Hepatocyte (in vitro differentiated cells): ENCODE data around the gene ALK. TPM values are rescaled to one million over a fixed set of nuclear protein-coding genes. Genes with fewer than 3 reads are reported as not detected.

ENCODE experiments used
- DNase-seq: peaks from one replicate; pipeline ENCODE4 v3.0.0-alpha.2; 2016; ENCODE audit warnings: low spot score
- H2AFZ ChIP-seq: fragments of 200-600 bp; sonication (generic); 2 replicates; pipeline ENCODE4 v1.6.0; 2016; ENCODE audit warnings: antibody characterized with exemption, mild to moderate bottlenecking
- H3K27ac ChIP-seq: fragments of 200-600 bp; sonication (generic); 2 replicates; pipeline ENCODE4 v1.5.1; 2016; ENCODE audit warnings: mild to moderate bottlenecking
- H3K27me3 ChIP-seq: fragments of 200-600 bp; sonication (generic); 2 replicates; pipeline ENCODE4 v1.6.1; 2016
- H3K36me3 ChIP-seq: fragments of 200-600 bp; sonication (generic); replicated peaks from 2 replicates; pipeline ENCODE4 v1.5.1; 2016; ENCODE audit warnings: low read depth; ENCODE audit not compliant: insufficient read depth
- H3K4me1 ChIP-seq: fragments of 200-600 bp; sonication (generic); 2 replicates; pipeline ENCODE4 v1.5.1; 2016; ENCODE audit warnings: mild to moderate bottlenecking, moderate library complexity; ENCODE audit not compliant: insufficient read depth
- H3K4me2 ChIP-seq: fragments of 200-600 bp; sonication (generic); 2 replicates; pipeline ENCODE4 v1.6.0; 2016
- H3K4me3 ChIP-seq: fragments of 200-600 bp; sonication (generic); 2 replicates; pipeline ENCODE4 v1.5.1; 2016; ENCODE audit warnings: mild to moderate bottlenecking
- H3K79me2 ChIP-seq: fragments of 200-600 bp; sonication (generic); 2 replicates; pipeline ENCODE4 v1.6.0; 2017; ENCODE audit warnings: mild to moderate bottlenecking
- H3K9me2 ChIP-seq: fragments of 200-600 bp; sonication (generic); replicated peaks from 2 replicates; pipeline ENCODE4 v1.6.0; 2017; ENCODE audit warnings: mild to moderate bottlenecking; ENCODE audit not compliant: insufficient read depth
- H3K9me3 ChIP-seq: fragments of 200-600 bp; sonication (generic); 2 replicates; pipeline ENCODE4 v1.5.1; 2016; ENCODE audit warnings: low read depth, mild to moderate bottlenecking
- H4K20me1 ChIP-seq: fragments of 200-600 bp; sonication (generic); 2 replicates; pipeline ENCODE4 v1.6.0; 2016; ENCODE audit warnings: mild to moderate bottlenecking; ENCODE audit not compliant: insufficient read depth, poor library complexity, severe bottlenecking
- EZH2 ChIP-seq: fragments of 200-600 bp; sonication (generic); IDR thresholded peaks from 2 replicates; pipeline ENCODE4 v1.6.1; 2016; ENCODE audit warnings: antibody characterized with exemption, mild to moderate bottlenecking, borderline replicate concordance
- EZH2phosphoT487 ChIP-seq: fragments of 200-600 bp; sonication (generic); IDR thresholded peaks from one replicate; pipeline ENCODE4 v1.6.1; 2018; ENCODE audit warnings: antibody characterized with exemption, mild to moderate bottlenecking, low read depth, moderate library complexity; ENCODE audit not compliant: unreplicated experiment, severe bottlenecking
- WGBS: methylation state at CpG from one replicate; pipeline ENCODE4 v1.1.6; 2016; ENCODE audit warnings: low lambda C conversion rate; ENCODE audit errors: missing lambda C conversion rate; 5-methylcytosine and 5-hydroxymethylcytosine counted together
- polyA plus RNA-seq: library from polyadenylated mRNA; unstranded; fragments of >200 nt; fragmentation: Nextera tagmentation; extraction: Ambion mirVana; gene quantifications from 2 replicates; pipeline ENCODE4 v1.2.1, GENCODE V29; 2016
- total RNA-seq: library from RNA; depleted of rRNA; stranded (reverse); fragments of >200 nt; gene quantifications from 2 replicates; pipeline ENCODE4 v1.2.3, GENCODE V29; 2014
- TF ChIP-seq, protein P1 (sequence below): fragments of 200-600 bp; sonication (generic); IDR thresholded peaks from 2 replicates; pipeline ENCODE4 v1.5.1; 2016; ENCODE audit warnings: antibody characterized with exemption, mild to moderate bottlenecking; ENCODE audit not compliant: poor library complexity

The ALK gene
- total and polyA plus RNA-seq, 2 experiments from 2014 or later: 0.16 to 0.27 TPM

GRCh38 chr2:29865512-29865911 is 55.9 kb downstream of the ALK start:
- H2AFZ ChIP-seq: no peak overlapping the region
- TF ChIP-seq, protein P1, sequence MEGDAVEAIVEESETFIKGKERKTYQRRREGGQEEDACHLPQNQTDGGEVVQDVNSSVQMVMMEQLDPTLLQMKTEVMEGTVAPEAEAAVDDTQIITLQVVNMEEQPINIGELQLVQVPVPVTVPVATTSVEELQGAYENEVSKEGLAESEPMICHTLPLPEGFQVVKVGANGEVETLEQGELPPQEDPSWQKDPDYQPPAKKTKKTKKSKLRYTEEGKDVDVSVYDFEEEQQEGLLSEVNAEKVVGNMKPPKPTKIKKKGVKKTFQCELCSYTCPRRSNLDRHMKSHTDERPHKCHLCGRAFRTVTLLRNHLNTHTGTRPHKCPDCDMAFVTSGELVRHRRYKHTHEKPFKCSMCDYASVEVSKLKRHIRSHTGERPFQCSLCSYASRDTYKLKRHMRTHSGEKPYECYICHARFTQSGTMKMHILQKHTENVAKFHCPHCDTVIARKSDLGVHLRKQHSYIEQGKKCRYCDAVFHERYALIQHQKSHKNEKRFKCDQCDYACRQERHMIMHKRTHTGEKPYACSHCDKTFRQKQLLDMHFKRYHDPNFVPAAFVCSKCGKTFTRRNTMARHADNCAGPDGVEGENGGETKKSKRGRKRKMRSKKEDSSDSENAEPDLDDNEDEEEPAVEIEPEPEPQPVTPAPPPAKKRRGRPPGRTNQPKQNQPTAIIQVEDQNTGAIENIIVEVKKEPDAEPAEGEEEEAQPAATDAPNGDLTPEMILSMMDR: no peak
- TF ChIP-seq EZH2phosphoT487 (no peak), EZH2 (no peak)
- H3K4me1 ChIP-seq: no peaks in the 10 kb centered on the region
- H3K27ac ChIP-seq: no peak overlapping the region
- H3K4me2 ChIP-seq: no peak overlapping the region
- WGBS: 93% methylated on average over 1 of the region's 1 CpG
- H3K27me3 ChIP-seq: peaks cover 11% of the 10 kb centered on the region
- H3K9me2 ChIP-seq: no peaks in the 10 kb centered on the region
- no peak for DNase-seq
- H3K36me3 ChIP-seq: no peaks in the 10 kb centered on the region
- no peak overlapping the region for H3K4me3 ChIP-seq
- no peaks in the 10 kb centered on the region for H3K9me3 ChIP-seq
- no peaks in the 10 kb centered on the region for H4K20me1 ChIP-seq
- H3K79me2 ChIP-seq: no peaks in the 10 kb centered on the region

- Histone ChIP-seq H3K4me3 (no peak overlapping the region), H3K27me3 (peaks cover 11% of the 10 kb centered on the region), H3K9me3 (no peaks in the 10 kb centered on the region), H4K20me1 (no peaks in the 10 kb centered on the region), H2AFZ (no peak overlapping the region), H3K36me3 (no peaks in the 10 kb centered on the region), H3K9me2 (no peaks in the 10 kb centered on the region), H3K4me2 (no peak overlapping the region), H3K27ac (no peak overlapping the region), H3K79me2 (no peaks in the 10 kb centered on the region), H3K4me1 (no peaks in the 10 kb centered on the region)
- no peak for DNase-seq
- no peak for TF ChIP-seq EZH2phosphoT487
- 50% methylated on average over 1 of the region's 1 CpG for WGBS
Measured at GRCh38 chr2:29864988-29865387, 56.4 kb downstream of the ALK start.

DNA sequence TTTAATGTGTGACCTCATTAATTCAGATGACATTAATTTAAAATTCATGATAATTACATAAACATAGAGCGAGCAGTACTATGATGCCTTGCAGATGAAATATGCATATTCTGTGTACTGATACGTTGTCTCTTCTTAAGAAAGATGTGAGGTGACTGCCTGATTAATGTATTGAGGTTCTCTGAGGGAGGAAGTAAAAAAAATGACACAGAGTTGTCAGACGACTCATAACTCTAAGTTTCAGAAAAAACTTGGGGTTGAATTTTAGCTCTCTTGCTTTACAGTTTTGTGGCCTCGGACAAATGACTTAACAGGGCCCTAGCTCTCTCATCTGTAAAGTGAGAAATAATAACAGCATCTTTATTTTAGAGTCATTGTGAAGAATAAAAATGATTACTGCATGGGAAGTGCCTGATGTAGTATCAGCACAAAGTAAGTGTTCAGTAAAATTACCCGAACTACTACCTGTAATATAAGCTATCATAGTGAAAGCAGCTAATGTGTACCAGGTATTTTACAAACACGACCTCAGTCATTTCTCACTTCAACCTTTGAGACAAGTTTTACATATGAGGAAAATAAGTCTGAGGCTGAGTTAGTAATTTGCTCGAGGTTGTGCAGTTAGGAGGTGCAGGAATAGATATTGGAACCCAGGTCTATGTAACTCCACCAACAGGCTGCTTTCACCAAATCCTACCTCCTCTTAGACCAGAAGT is 65.3 kb downstream of the ALK start:
- no peak for DNase-seq
- Histone ChIP-seq H3K9me2 (no peaks in the 10 kb centered on the region), H3K9me3 (no peaks in the 10 kb centered on the region), H3K4me3 (no peak overlapping the region), H3K27ac (no peak overlapping the region), H3K4me2 (no peak overlapping the region), H3K36me3 (no peaks in the 10 kb centered on the region), H3K79me2 (no peaks in the 10 kb centered on the region), H4K20me1 (no peaks in the 10 kb centered on the region), H3K4me1 (no peaks in the 10 kb centered on the region), H2AFZ (no peak overlapping the region), H3K27me3 (no peaks in the 10 kb centered on the region)
- WGBS: 92% methylated on average over 7 of the region's 7 CpGs
- TF ChIP-seq EZH2phosphoT487 (no peak), EZH2 (no peak)
- TF ChIP-seq, protein P1: no peak

DNA sequence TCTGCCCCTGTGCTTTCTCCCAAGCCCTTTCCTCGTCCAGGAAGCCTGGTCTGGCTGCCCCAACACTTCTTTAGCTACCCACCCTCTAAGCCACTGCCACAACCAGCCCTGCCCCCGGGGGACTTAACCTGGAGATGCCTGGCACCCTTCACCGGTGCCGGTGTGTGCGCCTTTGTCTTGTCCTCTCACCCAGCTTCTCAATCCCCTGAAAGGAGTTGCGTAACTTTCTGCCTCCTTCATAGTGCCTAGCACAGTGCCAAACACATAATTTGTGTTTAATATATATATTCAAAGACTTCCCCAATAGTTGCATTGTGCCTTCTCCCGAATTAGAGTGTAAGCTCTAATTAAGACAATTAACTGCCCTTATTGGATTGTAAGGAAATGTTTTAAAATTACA is 70.6 kb downstream of the ALK start:
- Histone ChIP-seq H4K20me1 (no peaks in the 10 kb centered on the region), H3K4me2 (no peak overlapping the region), H2AFZ (no peak overlapping the region), H3K27me3 (no peaks in the 10 kb centered on the region), H3K4me3 (no peak overlapping the region), H3K27ac (no peak overlapping the region), H3K9me3 (no peaks in the 10 kb centered on the region), H3K9me2 (no peaks in the 10 kb centered on the region), H3K4me1 (no peaks in the 10 kb centered on the region), H3K36me3 (no peaks in the 10 kb centered on the region), H3K79me2 (no peaks in the 10 kb centered on the region)
- 92% methylated on average over 7 of the region's 7 CpGs for WGBS
- DNase-seq: no peak
- TF ChIP-seq, protein P1: no peak
- TF ChIP-seq EZH2phosphoT487: no peak
